Measurements from ENCODE around the gene TNS1. TPM values are rescaled to one million over a fixed set of nuclear protein-coding genes. Genes with fewer than 3 reads are reported as not detected.

The TNS1 gene
- total and polyA plus RNA-seq, 4 donors, result 46.9 to 64.5 (median 58.1) TPM

DNA sequence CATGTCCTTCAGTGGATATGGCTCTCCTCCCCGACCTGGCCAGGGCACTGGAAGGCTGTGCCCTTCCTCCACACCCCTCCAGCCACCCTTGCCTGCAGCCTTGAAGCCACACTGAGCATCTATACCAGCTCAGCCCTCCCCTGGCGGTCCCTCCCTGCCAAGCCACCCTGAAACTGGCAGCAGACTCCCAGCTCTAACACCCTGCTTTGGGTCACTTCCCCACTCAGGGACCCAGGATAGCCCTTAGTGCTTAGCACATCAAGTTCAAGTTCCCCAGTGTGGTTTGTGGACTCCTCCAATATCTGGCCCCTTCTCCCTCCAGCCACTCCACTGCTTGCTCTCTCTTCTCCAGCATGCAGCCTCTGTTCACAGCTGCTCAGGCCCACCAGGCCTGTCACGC is 89.4 kb downstream of the TNS1 start:
- H3K27me3 ChIP-seq (ENCODE audit: control insufficient read depth, insufficient read depth, low read length), result no peaks in the 10 kb centered on the region
- H3K27ac ChIP-seq (ENCODE audit: low read depth, low read length), result peak overlapping the region; percentile 65
- H3K4me1 ChIP-seq (ENCODE audit: control insufficient read depth, insufficient read depth, low read length), result peaks cover 93% of the 10 kb centered on the region
- DNase-seq (ENCODE audit: low read depth in 4 of 6, low spot score in 6 of 6), result no peak
- H3K36me3 ChIP-seq (ENCODE audit: control insufficient read depth, insufficient read depth, low read length), result peaks cover 27% of the 10 kb centered on the region
- no peak overlapping the region for H3K4me3 ChIP-seq (ENCODE audit: low read depth, low read length)
- H3K9me3 ChIP-seq (ENCODE audit: control insufficient read depth, insufficient read depth, low read length), result no peaks in the 10 kb centered on the region
- 77% methylated on average over 3 of the region's 3 CpGs for WGBS (ENCODE audit: insufficient coverage)

DNA sequence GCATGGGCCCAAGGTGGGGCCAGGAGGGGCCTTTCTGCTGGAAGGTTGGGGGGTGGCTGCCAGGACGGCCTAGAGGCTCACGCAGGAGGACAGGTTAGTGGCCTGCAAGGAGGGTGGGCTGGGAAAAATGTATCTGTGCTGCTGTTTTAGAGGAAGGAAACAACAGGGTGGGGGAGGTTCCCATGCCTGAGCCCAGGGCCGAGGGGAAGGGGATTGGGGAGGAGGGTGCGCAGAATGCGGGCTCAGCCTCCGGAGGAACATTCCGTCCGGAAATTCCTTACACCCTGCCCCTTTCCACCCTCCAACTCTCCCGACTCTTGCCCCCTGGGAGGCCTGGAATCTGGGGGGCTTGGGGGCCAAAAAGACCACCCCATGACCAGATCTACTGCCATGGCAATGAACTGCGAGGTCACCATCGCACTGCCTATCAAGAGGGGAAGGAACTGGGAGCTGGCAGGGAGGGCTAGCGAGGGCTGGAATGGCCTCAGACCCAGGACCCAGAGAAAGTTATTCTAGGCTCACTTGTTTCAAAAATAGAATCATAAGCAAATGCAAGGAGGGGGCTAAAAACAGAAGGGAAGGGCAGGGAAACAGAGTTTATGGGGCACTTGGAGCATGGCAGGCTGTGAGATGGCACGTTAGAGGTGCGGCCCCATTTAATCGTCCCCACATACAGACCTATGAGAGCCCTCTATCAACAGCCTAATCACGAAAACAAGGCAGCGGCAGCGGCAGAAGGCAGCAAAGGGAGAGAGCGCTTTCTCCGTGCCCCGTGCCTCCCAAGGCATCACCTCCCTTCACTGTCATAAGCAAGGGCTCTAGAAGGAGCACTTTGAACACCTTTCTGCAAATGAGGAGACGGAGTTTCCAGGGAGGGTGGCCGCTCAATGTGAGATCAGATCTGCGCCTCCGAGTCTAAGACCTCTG is 90.4 kb downstream of the TNS1 start:
- no peak overlapping the region for H3K4me3 ChIP-seq (ENCODE audit: low read depth, low read length)
- DNase-seq (ENCODE audit: low read depth in 4 of 6, low spot score in 6 of 6), result no peak
- H3K27me3 ChIP-seq (ENCODE audit: control insufficient read depth, insufficient read depth, low read length), result no peaks in the 10 kb centered on the region
- WGBS (ENCODE audit: insufficient coverage), result 59% methylated on average over 13 of the region's 25 CpGs
- peaks cover 27% of the 10 kb centered on the region for H3K36me3 ChIP-seq (ENCODE audit: control insufficient read depth, insufficient read depth, low read length)
- peaks cover 88% of the 10 kb centered on the region for H3K4me1 ChIP-seq (ENCODE audit: control insufficient read depth, insufficient read depth, low read length)
- H3K27ac ChIP-seq (ENCODE audit: low read depth, low read length), result peak overlapping the region; percentile 65
- no peaks in the 10 kb centered on the region for H3K9me3 ChIP-seq (ENCODE audit: control insufficient read depth, insufficient read depth, low read length)

DNA sequence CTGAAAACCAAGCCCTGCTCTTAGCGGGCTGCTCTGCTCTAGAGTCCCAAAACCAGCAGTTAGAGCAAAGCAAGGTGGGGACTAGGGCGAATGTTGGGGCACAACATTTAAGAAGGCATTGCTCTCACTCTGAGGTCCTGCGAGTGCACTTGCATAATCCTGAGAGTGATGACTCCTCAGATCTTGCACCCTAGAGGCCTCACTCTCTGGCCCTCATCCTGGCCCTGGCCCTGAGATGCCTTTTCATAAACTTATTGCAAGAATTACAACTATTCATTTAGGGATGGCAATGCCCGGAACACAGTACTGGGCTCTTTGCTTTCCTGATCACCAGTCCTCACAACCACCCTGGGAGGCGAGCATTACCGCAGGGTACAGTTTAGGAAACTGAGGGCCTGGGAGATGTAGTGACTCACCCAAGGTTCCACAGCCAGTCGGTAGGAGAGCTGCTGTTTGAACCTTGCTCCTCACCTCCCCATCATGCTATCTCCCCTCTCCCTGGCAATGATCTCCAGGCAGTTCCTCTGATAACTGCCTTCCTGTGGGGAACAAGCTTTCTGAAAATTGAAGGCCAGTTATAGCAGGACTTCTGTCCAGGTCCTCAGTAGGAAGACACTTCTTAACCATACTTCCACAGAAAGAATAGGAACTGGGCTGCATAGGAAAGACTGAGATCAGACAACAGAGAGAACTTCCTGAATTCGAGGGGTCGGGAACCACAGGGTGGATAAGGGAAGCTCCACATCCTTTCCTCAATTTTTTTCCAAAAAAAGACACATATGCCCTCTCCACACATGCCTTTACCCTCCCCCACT is 91.3 kb downstream of the TNS1 start:
- Histone ChIP-seq H3K9me3 (ENCODE audit: control insufficient read depth, insufficient read depth, low read length) (no peaks in the 10 kb centered on the region), H3K4me3 (ENCODE audit: low read depth, low read length) (no peak overlapping the region), H3K4me1 (ENCODE audit: control insufficient read depth, insufficient read depth, low read length) (peaks cover 87% of the 10 kb centered on the region), H3K27ac (ENCODE audit: low read depth, low read length) (peak overlapping the region; percentile 65), H3K36me3 (ENCODE audit: control insufficient read depth, insufficient read depth, low read length) (peaks cover 23% of the 10 kb centered on the region), H3K27me3 (ENCODE audit: control insufficient read depth, insufficient read depth, low read length) (no peaks in the 10 kb centered on the region)
- WGBS (ENCODE audit: insufficient coverage), result 96% methylated on average over 3 of the region's 9 CpGs
- DNase-seq (ENCODE audit: low read depth in 4 of 6, low spot score in 6 of 6), result no peak

DNA sequence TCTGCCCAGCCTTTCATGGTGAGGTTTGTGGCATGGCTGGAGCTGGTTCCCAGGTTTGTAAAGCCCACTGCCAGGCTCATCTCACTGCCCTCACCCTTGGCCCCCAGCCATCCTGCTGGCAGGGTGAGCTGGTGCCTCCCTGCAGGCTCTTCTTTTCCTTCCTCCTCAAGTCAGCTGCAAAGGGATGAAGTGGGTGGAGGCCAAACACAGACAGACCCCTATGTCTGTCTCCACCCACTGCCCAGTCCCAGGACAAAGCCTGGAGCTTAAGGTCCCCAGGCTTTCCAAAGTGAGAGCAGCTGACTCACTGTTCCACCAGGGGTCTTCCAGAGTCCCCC is 92.0 kb downstream of the TNS1 start:
- Histone ChIP-seq H3K36me3 (ENCODE audit: control insufficient read depth, insufficient read depth, low read length) (peaks cover 23% of the 10 kb centered on the region), H3K9me3 (ENCODE audit: control insufficient read depth, insufficient read depth, low read length) (no peaks in the 10 kb centered on the region), H3K4me1 (ENCODE audit: control insufficient read depth, insufficient read depth, low read length) (peaks cover 85% of the 10 kb centered on the region), H3K27ac (ENCODE audit: low read depth, low read length) (peak overlapping the region; percentile 82), H3K27me3 (ENCODE audit: control insufficient read depth, insufficient read depth, low read length) (no peaks in the 10 kb centered on the region), H3K4me3 (ENCODE audit: low read depth, low read length) (no peak overlapping the region)
- DNase-seq (ENCODE audit: low read depth in 4 of 6, low spot score in 6 of 6), result no peak

DNA sequence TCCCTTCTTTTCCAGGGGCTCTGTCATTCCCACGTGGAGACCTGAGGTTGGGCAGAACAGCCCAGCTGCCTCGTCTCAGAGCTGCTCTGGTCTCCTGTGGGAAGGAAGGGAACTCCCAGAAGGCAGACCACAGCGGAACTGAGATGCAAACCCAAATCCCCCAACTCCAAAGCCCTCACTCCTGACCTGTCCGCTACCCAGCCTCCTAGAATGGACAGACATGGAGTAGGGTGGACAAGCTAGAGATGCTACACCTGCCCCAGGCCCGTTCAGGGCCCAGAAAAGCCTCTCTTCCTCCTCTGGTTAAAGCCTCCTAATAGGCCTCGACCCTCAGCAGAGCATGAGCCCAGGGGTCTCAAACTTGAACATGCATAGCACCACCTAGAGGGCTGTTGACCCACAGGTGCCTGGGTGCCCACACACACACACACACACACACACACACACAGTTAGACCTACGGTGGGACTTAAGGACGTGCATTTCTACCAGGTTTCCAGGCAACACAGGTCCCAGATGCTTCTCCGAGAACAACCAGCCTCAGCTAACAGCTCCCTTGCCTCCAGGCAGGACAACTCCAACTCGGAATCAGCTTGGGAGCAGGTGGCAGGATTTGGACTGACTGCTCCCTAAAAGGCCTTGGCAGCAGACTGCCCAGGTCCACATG is 93.5 kb downstream of the TNS1 start:
- WGBS (ENCODE audit: insufficient coverage), result 65% methylated on average over 7 of the region's 10 CpGs
- DNase-seq (ENCODE audit: low read depth in 4 of 6, low spot score in 6 of 6), result peak in 1 of 6 donors; percentile 40
- Histone ChIP-seq H3K36me3 (ENCODE audit: control insufficient read depth, insufficient read depth, low read length) (peaks cover 16% of the 10 kb centered on the region), H3K4me1 (ENCODE audit: control insufficient read depth, insufficient read depth, low read length) (peaks cover 85% of the 10 kb centered on the region), H3K27ac (ENCODE audit: low read depth, low read length) (peak overlapping the region; percentile 82), H3K4me3 (ENCODE audit: low read depth, low read length) (no peak overlapping the region), H3K9me3 (ENCODE audit: control insufficient read depth, insufficient read depth, low read length) (no peaks in the 10 kb centered on the region), H3K27me3 (ENCODE audit: control insufficient read depth, insufficient read depth, low read length) (no peaks in the 10 kb centered on the region)

DNA sequence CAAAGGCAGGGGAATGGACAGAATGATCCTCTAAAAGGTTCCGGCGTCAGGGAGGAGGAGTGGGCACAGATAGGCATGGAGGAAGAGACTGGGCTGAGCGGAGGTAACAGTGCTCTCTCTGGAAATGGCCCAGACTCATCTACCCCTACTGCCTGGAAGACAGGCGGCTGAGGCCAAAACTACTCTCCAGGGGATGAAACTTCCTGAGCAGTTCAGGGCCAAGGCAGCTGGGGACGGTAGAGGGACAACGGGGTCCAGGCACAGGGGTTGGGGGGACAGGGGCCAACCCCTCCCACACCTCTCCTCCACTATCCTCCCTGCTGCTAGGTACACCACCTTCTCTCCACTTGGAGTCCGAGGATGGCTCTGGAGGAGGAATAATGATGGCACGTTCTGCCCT is 94.3 kb downstream of the TNS1 start:
- H3K27ac ChIP-seq (ENCODE audit: low read depth, low read length), result no peak overlapping the region
- no peak for DNase-seq (ENCODE audit: low read depth in 4 of 6, low spot score in 6 of 6)

DNA sequence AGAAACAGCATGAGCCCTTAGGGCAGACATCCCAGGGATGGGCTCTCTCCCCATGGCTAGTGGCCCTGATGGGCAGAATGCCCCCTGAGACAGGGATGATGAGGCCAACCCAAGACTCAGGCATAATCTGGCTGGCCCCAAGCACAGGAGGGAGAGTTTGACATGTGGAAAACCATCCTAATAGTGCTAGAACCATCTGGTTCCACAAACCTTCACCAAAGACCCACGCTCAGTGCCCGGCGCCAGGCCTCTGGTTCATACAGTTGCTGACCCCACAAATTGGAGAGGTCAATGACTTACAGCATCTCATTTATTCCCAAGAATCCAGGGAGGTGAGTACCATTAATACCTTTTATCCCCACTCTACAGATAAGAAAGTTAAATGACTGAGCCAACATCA is 95.5 kb downstream of the TNS1 start:
- WGBS (ENCODE audit: insufficient coverage), result 88% methylated on average over 3 of the region's 3 CpGs
- no peak for DNase-seq (ENCODE audit: low read depth in 4 of 6, low spot score in 6 of 6)
- Histone ChIP-seq H3K4me3 (ENCODE audit: low read depth, low read length) (no peak overlapping the region), H3K27me3 (ENCODE audit: control insufficient read depth, insufficient read depth, low read length) (no peaks in the 10 kb centered on the region), H3K36me3 (ENCODE audit: control insufficient read depth, insufficient read depth, low read length) (peaks cover 16% of the 10 kb centered on the region), H3K27ac (ENCODE audit: low read depth, low read length) (no peak overlapping the region), H3K9me3 (ENCODE audit: control insufficient read depth, insufficient read depth, low read length) (no peaks in the 10 kb centered on the region), H3K4me1 (ENCODE audit: control insufficient read depth, insufficient read depth, low read length) (peaks cover 81% of the 10 kb centered on the region)

More for the DNA sequence above, 94.3 kb downstream of the TNS1 start:
- no peaks in the 10 kb centered on the region for H3K9me3 ChIP-seq (ENCODE audit: control insufficient read depth, insufficient read depth, low read length)
- peaks cover 85% of the 10 kb centered on the region for H3K4me1 ChIP-seq (ENCODE audit: control insufficient read depth, insufficient read depth, low read length)
- WGBS (ENCODE audit: insufficient coverage), result 100% methylated on average over 3 of the region's 8 CpGs
- H3K27me3 ChIP-seq (ENCODE audit: control insufficient read depth, insufficient read depth, low read length), result no peaks in the 10 kb centered on the region
- H3K4me3 ChIP-seq (ENCODE audit: low read depth, low read length), result no peak overlapping the region
- H3K36me3 ChIP-seq (ENCODE audit: control insufficient read depth, insufficient read depth, low read length), result peaks cover 16% of the 10 kb centered on the region

DNA sequence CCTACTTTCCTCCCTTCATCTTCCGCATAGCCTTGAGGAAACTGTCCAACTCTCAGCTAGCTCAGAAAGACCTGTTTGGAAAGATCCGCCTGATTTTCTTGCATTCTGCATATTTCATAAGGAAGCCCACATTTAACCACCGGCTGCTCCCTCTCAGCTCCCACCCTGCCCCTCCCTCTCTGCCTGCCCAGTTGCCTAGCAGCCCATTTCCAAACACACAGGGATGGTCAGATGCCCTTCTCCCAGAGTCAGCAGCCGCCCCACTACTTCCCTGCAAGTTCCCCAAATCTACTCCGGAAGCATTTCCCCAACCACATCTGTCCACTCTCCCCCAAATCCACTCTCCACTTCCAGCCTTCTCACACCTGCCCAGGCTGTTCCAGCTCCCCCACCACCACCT is 96.0 kb downstream of the TNS1 start:
- peaks cover 12% of the 10 kb centered on the region for H3K36me3 ChIP-seq (ENCODE audit: control insufficient read depth, insufficient read depth, low read length)
- H3K9me3 ChIP-seq (ENCODE audit: control insufficient read depth, insufficient read depth, low read length), result no peaks in the 10 kb centered on the region
- peak overlapping the region; percentile 88 for H3K27ac ChIP-seq (ENCODE audit: low read depth, low read length)
- H3K27me3 ChIP-seq (ENCODE audit: control insufficient read depth, insufficient read depth, low read length), result no peaks in the 10 kb centered on the region
- 52% methylated on average over 5 of the region's 5 CpGs for WGBS (ENCODE audit: insufficient coverage)
- peaks cover 81% of the 10 kb centered on the region for H3K4me1 ChIP-seq (ENCODE audit: control insufficient read depth, insufficient read depth, low read length)
- H3K4me3 ChIP-seq (ENCODE audit: low read depth, low read length), result no peak overlapping the region
- no peak for DNase-seq (ENCODE audit: low read depth in 4 of 6, low spot score in 6 of 6)

DNA sequence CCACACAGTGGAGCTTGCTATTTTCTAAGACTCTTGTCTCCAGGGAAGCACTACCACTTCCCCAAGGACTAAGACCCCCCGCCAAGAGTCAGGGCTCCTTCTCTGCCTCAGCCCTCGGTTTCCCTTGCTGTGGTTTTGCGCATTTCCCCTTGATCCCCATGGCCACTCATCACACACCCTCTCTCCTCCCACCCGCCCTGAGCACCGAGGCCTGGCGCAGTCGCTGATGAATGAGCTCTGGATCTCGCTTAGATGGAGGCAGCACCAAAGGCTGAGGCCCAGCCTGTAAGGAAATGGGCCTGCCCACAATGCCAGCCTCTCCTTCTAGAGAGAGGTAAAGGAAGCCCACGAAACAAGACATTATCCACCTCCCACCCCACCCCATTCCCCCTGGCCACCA is 96.9 kb downstream of the TNS1 start:
- 57% methylated on average over 3 of the region's 9 CpGs for WGBS (ENCODE audit: insufficient coverage)
- Histone ChIP-seq H3K4me1 (ENCODE audit: control insufficient read depth, insufficient read depth, low read length) (peaks cover 76% of the 10 kb centered on the region), H3K4me3 (ENCODE audit: low read depth, low read length) (no peak overlapping the region)

More for the DNA sequence above, 96.9 kb downstream of the TNS1 start:
- peak in 1 of 6 donors; percentile 17 for DNase-seq (ENCODE audit: low read depth in 4 of 6, low spot score in 6 of 6)
- Histone ChIP-seq H3K36me3 (ENCODE audit: control insufficient read depth, insufficient read depth, low read length) (peaks cover 14% of the 10 kb centered on the region), H3K27me3 (ENCODE audit: control insufficient read depth, insufficient read depth, low read length) (no peaks in the 10 kb centered on the region), H3K27ac (ENCODE audit: low read depth, low read length) (peak overlapping the region; percentile 88), H3K9me3 (ENCODE audit: control insufficient read depth, insufficient read depth, low read length) (no peaks in the 10 kb centered on the region)

Measured in spinal cord (tissue), 10 donors.